Myocyte (in vitro differentiated cells): Measurements from ENCODE around the gene ESYT1. TPM values are rescaled to one million over a fixed set of nuclear protein-coding genes. Genes with fewer than 3 reads are reported as not detected.
"Not testable (repeated sequence)": the region's sequence is repeated elsewhere in the genome, so short reads cannot be mapped to it uniquely, and the experiment has no call there.

Source experiments
- DNase-seq: peaks from one replicate; pipeline ENCODE4 v3.0.0-alpha.2; 2012; ENCODE audit warnings: low read depth
- total RNA-seq: library from RNA; depleted of rRNA; stranded (reverse); fragments of >200 nt; gene quantifications from 2 replicates; pipeline ENCODE4 v1.2.3, GENCODE V29; 2014

Gene ESYT1
- total RNA-seq, 1 donor from 2014 or later: 481 TPM

GRCh38 chr12:56104109-56104814, 23.8 kb upstream of the ESYT1 start, which contains the start of gene PA2G4:
Gene PA2G4, plus strand, starts transcription at chr12:56104559. Its CDS starts 179 bp downstream, at chr12:56104738.
- peak; percentile 100 for DNase-seq

- peak; percentile 32 for DNase-seq
Observed at GRCh38 chr12:56104815-56105608, 23.1 kb upstream of the ESYT1 start.

GRCh38 chr12:56105609-56105902, 22.5 kb upstream of the ESYT1 start:
- DNase-seq: no peak

- DNase-seq: no peak
Observed at GRCh38 chr12:56107242-56107641, 20.8 kb upstream of the ESYT1 start.

GRCh38 chr12:56110571-56110970, 17.5 kb upstream of the ESYT1 start:
- no peak for DNase-seq

GRCh38 chr12:56114084-56114483, 14.0 kb upstream of the ESYT1 start:
- no peak for DNase-seq

- DNase-seq: no peak
Observed at GRCh38 chr12:56115329-56115728, 12.7 kb upstream of the ESYT1 start.

GRCh38 chr12:56116267-56117081, 11.6 kb upstream of the ESYT1 start, which contains the start of gene RPL41:
Gene RPL41, plus strand, starts transcription at chr12:56116633.
- DNase-seq: peak; percentile 97

- not testable (repeated sequence) for DNase-seq
Observed at GRCh38 chr12:56117082-56117706, 10.9 kb upstream of the ESYT1 start.

GRCh38 chr12:56117778-56118687, 10.0 kb upstream of the ESYT1 start, which contains the start of gene ZC3H10:
Gene ZC3H10, plus strand, starts transcription at chr12:56118266. Its CDS starts 2,297 bp downstream, at chr12:56120563.
- peak; percentile 99 for DNase-seq

- DNase-seq: no peak
Observed at GRCh38 chr12:56118688-56119357, 9.2 kb upstream of the ESYT1 start.

- DNase-seq: peak; percentile 98
Observed at GRCh38 chr12:56119361-56119796, 8.7 kb upstream of the ESYT1 start.

- peak; percentile 93 for DNase-seq
Observed at GRCh38 chr12:56120158-56120846, 7.8 kb upstream of the ESYT1 start.

- DNase-seq: peak; percentile 94
Observed at GRCh38 chr12:56121204-56121870, 6.7 kb upstream of the ESYT1 start.

- peak; percentile 84 for DNase-seq
Observed at GRCh38 chr12:56122637-56123036, 5.4 kb upstream of the ESYT1 start.

GRCh38 chr12:56124133-56124532, 3.9 kb upstream of the ESYT1 start:
- no peak for DNase-seq

- no peak for DNase-seq
Observed at GRCh38 chr12:56126732-56127239, 1.3 kb upstream of the ESYT1 start.

GRCh38 chr12:56127485-56127887, 581 bp upstream of the ESYT1 start:
- no peak for DNase-seq
